Activated CD8-positive, alpha-beta memory T cell treated with anti-CD3 and anti-CD28 coated beads, Interleukin-2, amount 10 ng/mL, durations not matched to agents 7 days and 5 days (primary cell): ENCODE measurements around the gene DXO. TPM values are rescaled to one million over a fixed set of nuclear protein-coding genes. Genes with fewer than 3 reads are reported as not detected.
A peak's percentile ranks its signal among the peaks of the same experiment; 100 is the strongest.
"Not testable (repeated sequence)": the region's sequence is repeated elsewhere in the genome, so short reads cannot be mapped to it uniquely, and the experiment has no call there.

Experiments
- ATAC-seq: fragments of 150-1000 bp; cut with Tn5 transposase; one replicate; pipeline ENCODE4 v1.10.0; 2021; ENCODE audit warnings: moderate library complexity
- CTCF ChIA-PET: fragments of 350-600 bp; sonication (Branson Sonifier 250); formaldehyde crosslinking; loops from one replicate; lab custom pipeline; 2021; ENCODE audit warnings: antibody characterized with exemption; lab: Charles Lee
- DNase-seq: peaks from one replicate; pipeline ENCODE4 v3.0.0-alpha.2; 2020
- H3K27ac Mint-ChIP-seq: one replicate; pipeline ENCODE4 v1.8.0; 2021; ENCODE audit warnings: mild to moderate bottlenecking, mixed read lengths
- H3K27me3 Mint-ChIP-seq: one replicate; pipeline ENCODE4 v1.8.0; 2021; ENCODE audit warnings: mixed read lengths
- H3K36me3 Mint-ChIP-seq: one replicate; pipeline ENCODE4 v1.8.0; 2021; ENCODE audit warnings: mild to moderate bottlenecking, mixed read lengths
- H3K4me1 Mint-ChIP-seq: one replicate; pipeline ENCODE4 v1.8.0; 2021; ENCODE audit warnings: mixed read lengths
- H3K4me3 Mint-ChIP-seq: one replicate; pipeline ENCODE4 v1.8.0; 2021; ENCODE audit warnings: mild to moderate bottlenecking, moderate library complexity, mixed read lengths
- H3K9me3 Mint-ChIP-seq: one replicate; pipeline ENCODE4 v1.8.0; 2022; ENCODE audit warnings: low read depth, mixed read lengths
- total RNA-seq, 2 experiments: library from RNA; stranded (reverse); gene quantifications; one replicate each; pipeline ENCODE4 v1.2.3, GENCODE V29; 2021

Gene DXO
- 10 to 100 TPM; 17.4 to 18.7 TPM for total RNA-seq

GRCh38 chr6:31971993-31972708, at the start of gene DXO:
Gene DXO (minus strand): TSS chr6:31972138. CDS start chr6:31971675, 463 bp downstream.
- H3K4me1 Mint-ChIP-seq: peaks cover 34% of the 10 kb centered on the region

GRCh38 chr6:32014547-32014946, 42.6 kb upstream of the DXO start, which contains the start of gene C4B:
Gene C4B (plus strand): TSS chr6:32014795. CDS start chr6:32014846, 51 bp downstream.
- ATAC-seq, DNase-seq, H3K27ac Mint-ChIP-seq, H3K36me3 Mint-ChIP-seq, CTCF ChIA-PET, H3K4me3 Mint-ChIP-seq, H3K9me3 Mint-ChIP-seq, H3K27me3 Mint-ChIP-seq, H3K4me1 Mint-ChIP-seq: not testable (repeated sequence)

More at GRCh38 chr6:31971993-31972708, at the start of gene DXO:
- Mint-ChIP-seq H3K36me3 (peaks cover 9% of the 10 kb centered on the region), H3K9me3 (no peaks in the 10 kb centered on the region), H3K27ac (peak within 1 kb of the TSS; percentile 100), H3K4me3 (peak within 1 kb of the TSS; percentile 96), H3K27me3 (no peaks in the 10 kb centered on the region)
- ATAC-seq: peak; percentile 91
- CTCF ChIA-PET: interaction anchor here (1.1 to 4.4 kb wide), 4 partner anchors 10 to 20 kb away, joined by 3 to 27 read pairs (median 8); partner anchors contain the start of genes NELFE and SKIC2
- DNase-seq: peak; percentile 99

- CTCF ChIA-PET, H3K4me1 Mint-ChIP-seq, H3K27ac Mint-ChIP-seq, H3K36me3 Mint-ChIP-seq, H3K4me3 Mint-ChIP-seq, H3K27me3 Mint-ChIP-seq, ATAC-seq, H3K9me3 Mint-ChIP-seq, DNase-seq: not testable (repeated sequence)
Observed at GRCh38 chr6:32013738-32014137, 41.8 kb upstream of the DXO start.

GRCh38 chr6:32012941-32013617, 41.1 kb upstream of the DXO start:
- CTCF ChIA-PET: not testable (repeated sequence)

GRCh38 chr6:32010856-32011530, 39.1 kb upstream of the DXO start:
- H3K4me1 Mint-ChIP-seq, DNase-seq, H3K27me3 Mint-ChIP-seq, H3K27ac Mint-ChIP-seq, ATAC-seq, H3K36me3 Mint-ChIP-seq, H3K4me3 Mint-ChIP-seq, H3K9me3 Mint-ChIP-seq, CTCF ChIA-PET: not testable (repeated sequence)

More at GRCh38 chr6:32012941-32013617, 41.1 kb upstream of the DXO start:
- H3K36me3 Mint-ChIP-seq, H3K4me3 Mint-ChIP-seq, ATAC-seq, H3K27me3 Mint-ChIP-seq, DNase-seq, H3K27ac Mint-ChIP-seq, H3K9me3 Mint-ChIP-seq, H3K4me1 Mint-ChIP-seq: not testable (repeated sequence)

GRCh38 chr6:32009537-32009936, 37.6 kb upstream of the DXO start:
- DNase-seq, H3K27ac Mint-ChIP-seq, H3K27me3 Mint-ChIP-seq, H3K4me3 Mint-ChIP-seq, H3K9me3 Mint-ChIP-seq, CTCF ChIA-PET, ATAC-seq, H3K36me3 Mint-ChIP-seq, H3K4me1 Mint-ChIP-seq: not testable (repeated sequence)

GRCh38 chr6:32008616-32009015, 36.7 kb upstream of the DXO start:
- H3K4me3 Mint-ChIP-seq, H3K27ac Mint-ChIP-seq, ATAC-seq, CTCF ChIA-PET, H3K4me1 Mint-ChIP-seq, H3K9me3 Mint-ChIP-seq, H3K36me3 Mint-ChIP-seq, H3K27me3 Mint-ChIP-seq: not testable (repeated sequence)
- DNase-seq: peak; percentile 22

- DNase-seq, H3K9me3 Mint-ChIP-seq, H3K4me1 Mint-ChIP-seq, H3K4me3 Mint-ChIP-seq, H3K27ac Mint-ChIP-seq, ATAC-seq, CTCF ChIA-PET, H3K27me3 Mint-ChIP-seq, H3K36me3 Mint-ChIP-seq: not testable (repeated sequence)
Observed at GRCh38 chr6:32008037-32008436, 36.1 kb upstream of the DXO start.

- H3K4me3 Mint-ChIP-seq, ATAC-seq, CTCF ChIA-PET, H3K4me1 Mint-ChIP-seq, H3K9me3 Mint-ChIP-seq, H3K27ac Mint-ChIP-seq, H3K27me3 Mint-ChIP-seq, H3K36me3 Mint-ChIP-seq: not testable (repeated sequence)
- peak; percentile 32 for DNase-seq
Observed at GRCh38 chr6:32007086-32007485, 35.1 kb upstream of the DXO start.

GRCh38 chr6:32005991-32006529, 34.1 kb upstream of the DXO start:
- H3K27ac Mint-ChIP-seq, H3K27me3 Mint-ChIP-seq, H3K36me3 Mint-ChIP-seq, ATAC-seq, H3K4me1 Mint-ChIP-seq, H3K9me3 Mint-ChIP-seq, H3K4me3 Mint-ChIP-seq, CTCF ChIA-PET: not testable (repeated sequence)
- DNase-seq: peak; percentile 36

- H3K9me3 Mint-ChIP-seq: not testable (repeated sequence)
Observed at GRCh38 chr6:32005538-32005880, 33.6 kb upstream of the DXO start.

GRCh38 chr6:32004864-32005537, 33.1 kb upstream of the DXO start:
- H3K4me3 Mint-ChIP-seq, CTCF ChIA-PET, H3K27ac Mint-ChIP-seq, H3K36me3 Mint-ChIP-seq, H3K4me1 Mint-ChIP-seq, H3K27me3 Mint-ChIP-seq, H3K9me3 Mint-ChIP-seq: not testable (repeated sequence)
- DNase-seq (peak; percentile 36), ATAC-seq (peak; percentile 82)

More at GRCh38 chr6:32005538-32005880, 33.6 kb upstream of the DXO start:
- H3K36me3 Mint-ChIP-seq, DNase-seq, H3K27me3 Mint-ChIP-seq, H3K27ac Mint-ChIP-seq, ATAC-seq, H3K4me3 Mint-ChIP-seq, CTCF ChIA-PET, H3K4me1 Mint-ChIP-seq: not testable (repeated sequence)

- H3K9me3 Mint-ChIP-seq, H3K27me3 Mint-ChIP-seq, H3K4me1 Mint-ChIP-seq, H3K4me3 Mint-ChIP-seq, H3K36me3 Mint-ChIP-seq, ATAC-seq, H3K27ac Mint-ChIP-seq, DNase-seq, CTCF ChIA-PET: not testable (repeated sequence)
Observed at GRCh38 chr6:32004393-32004792, 32.5 kb upstream of the DXO start.
